ENCODE results near the gene CDC6.

GRCh38 chr17:40279402-40279801 is 8.3 kb upstream of the CDC6 start:
- TF ChIP-seq, protein P1, sequence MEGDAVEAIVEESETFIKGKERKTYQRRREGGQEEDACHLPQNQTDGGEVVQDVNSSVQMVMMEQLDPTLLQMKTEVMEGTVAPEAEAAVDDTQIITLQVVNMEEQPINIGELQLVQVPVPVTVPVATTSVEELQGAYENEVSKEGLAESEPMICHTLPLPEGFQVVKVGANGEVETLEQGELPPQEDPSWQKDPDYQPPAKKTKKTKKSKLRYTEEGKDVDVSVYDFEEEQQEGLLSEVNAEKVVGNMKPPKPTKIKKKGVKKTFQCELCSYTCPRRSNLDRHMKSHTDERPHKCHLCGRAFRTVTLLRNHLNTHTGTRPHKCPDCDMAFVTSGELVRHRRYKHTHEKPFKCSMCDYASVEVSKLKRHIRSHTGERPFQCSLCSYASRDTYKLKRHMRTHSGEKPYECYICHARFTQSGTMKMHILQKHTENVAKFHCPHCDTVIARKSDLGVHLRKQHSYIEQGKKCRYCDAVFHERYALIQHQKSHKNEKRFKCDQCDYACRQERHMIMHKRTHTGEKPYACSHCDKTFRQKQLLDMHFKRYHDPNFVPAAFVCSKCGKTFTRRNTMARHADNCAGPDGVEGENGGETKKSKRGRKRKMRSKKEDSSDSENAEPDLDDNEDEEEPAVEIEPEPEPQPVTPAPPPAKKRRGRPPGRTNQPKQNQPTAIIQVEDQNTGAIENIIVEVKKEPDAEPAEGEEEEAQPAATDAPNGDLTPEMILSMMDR (IDR thresholded peaks at IDR 0.05; ENCODE audit: extremely low read depth in 1 of 2, insufficient read depth in 1 of 2, low read depth in 1 of 2, low read length in 2 of 2) = no peak
- TF ChIP-seq POLR2AphosphoS5 (IDR thresholded peaks at IDR 0.05; ENCODE audit: insufficient read depth, low read depth, low read length) (no peak), POLR2A (IDR thresholded peaks at IDR 0.05; ENCODE audit: low read depth, low read length) (no peak), EZH2 (IDR thresholded peaks at IDR 0.05; ENCODE audit: borderline replicate concordance, low read depth, low read length, severe bottlenecking) (no peak), GATA2 (IDR thresholded peaks at IDR 0.05; ENCODE audit: insufficient read depth, insufficient read length, low read depth, low read length) (no peak), MAX (IDR thresholded peaks at IDR 0.05; ENCODE audit: insufficient read depth, insufficient read length) (no peak)

Measured in endothelial cell of umbilical vein (primary cell).